Measurements from ENCODE around the gene DIP2C. TPM values are rescaled to one million over a fixed set of nuclear protein-coding genes. Genes with fewer than 3 reads are reported as not detected.

The DIP2C gene
- total and polyA plus RNA-seq, 2 donors from 2014 or later, result 6.2 to 22.6 TPM

- no peaks in the 10 kb centered on the region for H3K36me3 ChIP-seq (ENCODE audit: control insufficient read depth in 2 of 3, insufficient read depth in 3 of 3, low read length in 3 of 3)
- H3K9ac ChIP-seq (ENCODE audit: low read length in 3 of 3), result no peak overlapping the region
- DNase-seq (no peak), FAIRE-seq (no peak)
- H3K4me3 ChIP-seq (ENCODE audit: low read length in 3 of 3), result no peak overlapping the region
- H3K27me3 ChIP-seq (ENCODE audit: control insufficient read depth, insufficient read depth, low read length), result no peaks in the 10 kb centered on the region
- intact Hi-C loops (cut with DNase I), result no loop called here
- no peak overlapping the region for H3K27ac ChIP-seq (ENCODE audit: low read depth in 2 of 2, low read length in 2 of 2)
- no peaks in the 10 kb centered on the region for H3K9me3 ChIP-seq (ENCODE audit: control insufficient read depth in 2 of 3, insufficient read depth in 1 of 3, low read length in 3 of 3)
- no peaks in the 10 kb centered on the region for H3K4me1 ChIP-seq (ENCODE audit: control insufficient read depth in 2 of 3, insufficient read depth in 2 of 3, low read depth in 1 of 3, low read length in 3 of 3)
- no peak for TF ChIP-seq CTCF (IDR thresholded peaks at IDR 0.05; ENCODE audit: borderline replicate concordance, extremely low read depth, insufficient read depth)
Observed at GRCh38 chr10:226018-226417, 463.4 kb downstream of the DIP2C start.

- TF ChIP-seq CTCF (IDR thresholded peaks at IDR 0.05; ENCODE audit: borderline replicate concordance, extremely low read depth, insufficient read depth), result no peak
- H3K27ac ChIP-seq (ENCODE audit: low read depth in 2 of 2, low read length in 2 of 2), result no peak overlapping the region
- DNase-seq (no peak), FAIRE-seq (no peak)
- no peaks in the 10 kb centered on the region for H3K4me1 ChIP-seq (ENCODE audit: control insufficient read depth in 2 of 3, insufficient read depth in 2 of 3, low read depth in 1 of 3, low read length in 3 of 3)
- no peaks in the 10 kb centered on the region for H3K36me3 ChIP-seq (ENCODE audit: control insufficient read depth in 2 of 3, insufficient read depth in 3 of 3, low read length in 3 of 3)
- H3K9ac ChIP-seq (ENCODE audit: low read length in 3 of 3), result no peak overlapping the region
- intact Hi-C loops (cut with DNase I), result no loop called here
- no peaks in the 10 kb centered on the region for H3K9me3 ChIP-seq (ENCODE audit: control insufficient read depth in 2 of 3, insufficient read depth in 1 of 3, low read length in 3 of 3)
- no peaks in the 10 kb centered on the region for H3K27me3 ChIP-seq (ENCODE audit: control insufficient read depth, insufficient read depth, low read length)
- no peak overlapping the region for H3K4me3 ChIP-seq (ENCODE audit: low read length in 3 of 3)
Observed at GRCh38 chr10:224571-224970, 464.9 kb downstream of the DIP2C start.

Small RNAs within 50 kb of the gene (microRNA-seq; reads per million reads assigned to microRNA genes)
- gene MIR5699, result 3.0 reads per million

Other genes starting within 250 kb of the DIP2C start
- gene LARP4B, start 242.0 kb upstream of the DIP2C start, total RNA-seq, result 96.6 TPM
- 12.9 TPM for gene LARP4B, start 242.0 kb upstream of the DIP2C start, polyA plus RNA-seq (ENCODE audit: insufficient read depth, low read depth, low replicate concordance)

All from kidney (tissue), 14 donors.